HL-60 (cell line): Measurements from ENCODE around the gene LIPC.

Experiments
- DNase-seq, 2 experiments: peaks; one replicate each; pipeline ENCODE4 v3.0.0-alpha.2; 2010 to 2020; ENCODE audit warnings: low read depth in 1 of 2, low spot score in 1 of 2
- H3K27ac ChIP-seq: fragments of 250-450 bp; sonication (Bioruptor Pico); replicated peaks from 2 replicates; pipeline ENCODE4 v1.5.1; 2020; ENCODE audit warnings: mild to moderate bottlenecking, moderate library complexity
- H3K27me3 ChIP-seq: fragments of 250-450 bp; sonication (Bioruptor Pico); 2 replicates; pipeline ENCODE4 v1.5.1; 2021; ENCODE audit warnings: mild to moderate bottlenecking, moderate library complexity; ENCODE audit not compliant: insufficient read depth, poor library complexity, severe bottlenecking
- H3K4me3 ChIP-seq: replicated peaks from 2 replicates; pipeline ENCODE4 v1.5.1; 2011; ENCODE audit warnings: mild to moderate bottlenecking, control low read depth, low read length; ENCODE audit not compliant: insufficient read depth
- CTCF ChIP-seq: IDR thresholded peaks from one replicate; pipeline ENCODE4 v1.5.1; 2011; ENCODE audit warnings: low read length, control low read depth, inconsistent platforms; ENCODE audit not compliant: insufficient read depth
- GABPA ChIP-seq: IDR thresholded peaks from 2 replicates; pipeline ENCODE4 v1.6.1; 2012; ENCODE audit warnings: low read depth
- POLR2AphosphoS5 ChIP-seq: IDR thresholded peaks from 2 replicates; pipeline ENCODE4 v1.6.1; 2012; ENCODE audit warnings: low read depth
- REST ChIP-seq: IDR thresholded peaks from 2 replicates; pipeline ENCODE4 v1.6.1; 2012; ENCODE audit warnings: low read depth; ENCODE audit not compliant: insufficient replicate concordance
- SPI1 ChIP-seq: IDR thresholded peaks from 2 replicates; pipeline ENCODE4 v1.6.1; 2012; ENCODE audit warnings: low read depth, mild to moderate bottlenecking, borderline replicate concordance

Gene LIPC

GRCh38 chr15:58611731-58612676 lies 180.2 kb downstream of the LIPC start:
- no peak for TF ChIP-seq REST
- no peak for TF ChIP-seq SPI1
- TF ChIP-seq GABPA = no peak
- TF ChIP-seq CTCF = no peak
- TF ChIP-seq POLR2AphosphoS5 = no peak
- no peak for DNase-seq
- Histone ChIP-seq H3K4me3 (no peak overlapping the region), H3K27me3 (no peaks in the 10 kb centered on the region), H3K27ac (no peak overlapping the region)

- DNase-seq = no peak
- Histone ChIP-seq H3K27me3 (no peaks in the 10 kb centered on the region), H3K27ac (no peak overlapping the region), H3K4me3 (no peak overlapping the region)
- no peak for TF ChIP-seq SPI1
- TF ChIP-seq POLR2AphosphoS5 = no peak
- TF ChIP-seq CTCF = no peak
- TF ChIP-seq GABPA = no peak
- TF ChIP-seq REST = no peak
Measured at GRCh38 chr15:58616171-58616570, 184.4 kb downstream of the LIPC start.
